Thyroid gland (tissue), 4 donors: Measurements from ENCODE around the gene PIF1.

ENCODE experiments used
- POLR2A ChIP-seq, 2 donors: fragments of 450-650 bp; IDR thresholded peaks; one replicate each; pipeline ENCODE4 v1.6.1; 2017; ENCODE audit warnings: antibody characterized with exemption in 2 of 2, mild to moderate bottlenecking in 2 of 2, moderate library complexity in 1 of 2
- TF ChIP-seq, protein P1 (sequence below), 6 experiments: fragments of 200-600 bp in 3 of 6; fragments of 450-650 bp in 3 of 6; sonication (generic) in 3 of 6; IDR thresholded peaks; one replicate each; pipeline ENCODE4 v1.5.1; 2016 to 2019; ENCODE audit warnings: antibody characterized with exemption in 6 of 6, mild to moderate bottlenecking in 2 of 6, inconsistent platforms in 1 of 6, moderate library complexity in 1 of 6

DNA sequence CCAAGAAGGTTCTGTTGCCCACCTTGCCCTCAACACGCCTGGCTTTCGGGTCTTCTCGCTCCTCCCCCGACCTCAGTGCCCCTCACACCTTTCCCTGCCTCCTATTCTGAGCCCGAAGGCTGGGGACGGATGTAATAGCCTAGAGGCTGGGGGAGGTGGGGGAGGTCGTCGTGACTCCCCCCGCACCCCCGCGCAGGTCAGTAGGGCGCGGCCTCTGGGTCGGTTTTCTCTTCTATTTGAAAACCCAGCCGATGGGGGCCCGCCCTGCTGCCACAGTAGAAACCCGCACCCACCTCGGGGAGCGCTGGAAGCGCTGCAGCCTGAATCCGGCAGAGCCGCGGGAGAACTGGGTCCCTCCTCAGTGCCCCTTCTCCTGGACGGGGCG lies 49.1 kb downstream of the PIF1 start:
- TF ChIP-seq, protein P1, sequence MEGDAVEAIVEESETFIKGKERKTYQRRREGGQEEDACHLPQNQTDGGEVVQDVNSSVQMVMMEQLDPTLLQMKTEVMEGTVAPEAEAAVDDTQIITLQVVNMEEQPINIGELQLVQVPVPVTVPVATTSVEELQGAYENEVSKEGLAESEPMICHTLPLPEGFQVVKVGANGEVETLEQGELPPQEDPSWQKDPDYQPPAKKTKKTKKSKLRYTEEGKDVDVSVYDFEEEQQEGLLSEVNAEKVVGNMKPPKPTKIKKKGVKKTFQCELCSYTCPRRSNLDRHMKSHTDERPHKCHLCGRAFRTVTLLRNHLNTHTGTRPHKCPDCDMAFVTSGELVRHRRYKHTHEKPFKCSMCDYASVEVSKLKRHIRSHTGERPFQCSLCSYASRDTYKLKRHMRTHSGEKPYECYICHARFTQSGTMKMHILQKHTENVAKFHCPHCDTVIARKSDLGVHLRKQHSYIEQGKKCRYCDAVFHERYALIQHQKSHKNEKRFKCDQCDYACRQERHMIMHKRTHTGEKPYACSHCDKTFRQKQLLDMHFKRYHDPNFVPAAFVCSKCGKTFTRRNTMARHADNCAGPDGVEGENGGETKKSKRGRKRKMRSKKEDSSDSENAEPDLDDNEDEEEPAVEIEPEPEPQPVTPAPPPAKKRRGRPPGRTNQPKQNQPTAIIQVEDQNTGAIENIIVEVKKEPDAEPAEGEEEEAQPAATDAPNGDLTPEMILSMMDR (IDR thresholded peaks at IDR 0.05) = no peak
- TF ChIP-seq POLR2A (IDR thresholded peaks at IDR 0.05) = no peak
